Activated naive CD4-positive, alpha-beta T cell treated with anti-CD3 and anti-CD28 coated beads, Interleukin-2, amount 50 U/mL, for 72 hours (primary cell): ENCODE data around the gene OR13C8. TPM values are rescaled to one million over a fixed set of nuclear protein-coding genes. Genes with fewer than 3 reads are reported as not detected.
A peak's percentile ranks its signal among the peaks of the same experiment; 100 is the strongest.
"Not testable (repeated sequence)": the region's sequence is repeated elsewhere in the genome, so short reads cannot be mapped to it uniquely, and the experiment has no call there.

ENCODE experiments used
- ATAC-seq, 2 donors: fragments of 150-1000 bp; cut with Tn5 transposase; 2 replicates each; pipeline ENCODE4 v1.10.0; 2021; ENCODE audit warnings: mild to moderate bottlenecking in 2 of 2, moderate library complexity in 2 of 2
- DNase-seq, 2 donors: peaks; one replicate each; pipeline ENCODE4 v3.0.0; 2021 to 2022; ENCODE audit warnings: low spot score in 2 of 2
- H3K27ac Mint-ChIP-seq, 2 donors: one replicate each; pipeline ENCODE4 v1.8.0; 2022; ENCODE audit warnings: mild to moderate bottlenecking in 2 of 2, mixed read lengths in 2 of 2
- H3K36me3 Mint-ChIP-seq, 2 donors: one replicate each; pipeline ENCODE4 v1.8.0; 2022; ENCODE audit warnings: mixed read lengths in 2 of 2
- H3K9me3 Mint-ChIP-seq, 2 donors: one replicate each; pipeline ENCODE4 v1.8.0; 2022; ENCODE audit warnings: mixed read lengths in 2 of 2
- total RNA-seq, 2 donors: library from RNA; stranded (reverse); gene quantifications; one replicate each; pipeline ENCODE4 v1.2.3, GENCODE V29; 2022

OR13C8 gene
- total RNA-seq, 2 donors from 2014 or later, result not detected

DNA sequence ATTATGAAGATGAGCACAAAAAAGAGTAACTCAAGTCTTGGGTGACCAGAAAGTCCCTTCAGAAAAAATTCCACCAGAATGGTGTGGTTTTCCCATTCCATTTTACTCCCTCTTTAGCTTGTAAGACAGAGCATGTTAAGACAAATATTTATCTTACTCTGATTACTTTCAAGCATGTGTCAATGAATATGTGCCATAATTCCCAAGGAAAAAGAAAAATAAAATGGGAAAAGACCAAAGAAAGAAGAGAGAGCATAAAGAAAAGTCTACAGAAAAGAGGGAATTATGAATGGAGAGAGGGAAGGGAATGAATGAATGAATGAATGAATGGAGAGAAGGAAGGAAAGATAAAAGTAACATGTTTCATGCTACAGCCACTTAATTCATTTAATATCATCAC, 30.3 kb downstream of the OR13C8 start, which contains the start of gene OR13C5:
Gene OR13C5, minus strand, starts transcription at position 101 of the 400 bp plus-strand sequence. Its CDS starts 0 bp downstream, at position 101.
- H3K36me3 Mint-ChIP-seq, H3K9me3 Mint-ChIP-seq, ATAC-seq, DNase-seq, H3K27ac Mint-ChIP-seq: not testable (repeated sequence)

- H3K36me3 Mint-ChIP-seq, result no peaks in the 10 kb centered on the region
- H3K27ac Mint-ChIP-seq, result no peak overlapping the region
- DNase-seq (no peak), ATAC-seq (peak in 1 of 2 donors; percentile 9)
- no peaks in the 10 kb centered on the region for H3K9me3 Mint-ChIP-seq
Observed at GRCh38 chr9:104604801-104605200, 35.8 kb downstream of the OR13C8 start.

GRCh38 chr9:104605527-104605926, 36.6 kb downstream of the OR13C8 start, which contains the start of gene OR13C2:
TSS of gene OR13C2 (minus strand) at chr9:104605627. CDS start at chr9:104605627, 0 bp downstream.
- H3K36me3 Mint-ChIP-seq, ATAC-seq, H3K27ac Mint-ChIP-seq, DNase-seq, H3K9me3 Mint-ChIP-seq: not testable (repeated sequence)

GRCh38 chr9:104606152-104606551, 37.2 kb downstream of the OR13C8 start:
- Mint-ChIP-seq H3K36me3 (no peaks in the 10 kb centered on the region), H3K9me3 (no peaks in the 10 kb centered on the region), H3K27ac (no peak overlapping the region)
- no peak for DNase-seq
- no peak for ATAC-seq

DNA sequence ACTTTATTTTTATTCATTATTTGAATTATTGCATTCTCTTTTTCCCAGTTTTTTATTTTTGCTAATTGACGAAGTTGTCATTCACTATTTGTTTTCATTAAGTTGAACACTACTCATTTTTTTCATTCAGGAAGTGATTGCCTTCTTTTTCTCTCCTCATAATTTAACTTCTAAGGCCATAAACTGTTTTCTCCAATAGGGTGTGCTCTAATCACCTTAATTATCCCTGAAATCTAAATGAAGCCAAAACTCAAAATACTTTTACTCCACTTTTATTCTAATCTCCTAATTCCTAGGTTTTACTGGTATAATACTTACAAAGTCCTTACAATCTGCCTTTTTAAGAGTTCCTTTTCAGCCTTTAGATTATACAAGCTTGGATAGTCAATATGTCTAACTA, 39.4 kb downstream of the OR13C8 start:
- Mint-ChIP-seq H3K36me3 (no peaks in the 10 kb centered on the region), H3K27ac (no peak overlapping the region), H3K9me3 (no peaks in the 10 kb centered on the region)
- ATAC-seq (no peak), DNase-seq (no peak)

- no peaks in the 10 kb centered on the region for H3K9me3 Mint-ChIP-seq
- DNase-seq, result no peak
- no peak for ATAC-seq
- no peaks in the 10 kb centered on the region for H3K36me3 Mint-ChIP-seq
- no peak overlapping the region for H3K27ac Mint-ChIP-seq
Observed at GRCh38 chr9:104611213-104611612, 42.2 kb downstream of the OR13C8 start.

DNA sequence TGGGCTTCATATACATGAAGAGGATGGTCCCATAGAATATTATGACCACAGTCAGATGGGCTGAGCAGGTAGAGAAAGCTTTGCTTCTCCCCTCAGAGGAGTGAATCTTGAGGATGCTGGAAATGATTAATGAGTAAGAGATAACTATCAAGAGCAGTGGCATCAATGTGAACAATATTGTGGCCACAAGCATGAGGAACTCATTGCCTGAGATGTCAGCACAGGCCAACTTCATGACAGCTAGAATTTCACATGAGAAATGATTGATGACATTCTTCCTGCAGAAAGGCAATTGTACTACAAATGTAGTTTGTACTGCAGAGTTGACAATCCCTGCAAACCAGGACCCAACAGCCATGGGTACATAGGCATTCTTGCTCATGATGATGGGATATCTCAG, 48.5 kb downstream of the OR13C8 start:
- no peaks in the 10 kb centered on the region for H3K9me3 Mint-ChIP-seq
- H3K36me3 Mint-ChIP-seq, result no peaks in the 10 kb centered on the region
- ATAC-seq (no peak), DNase-seq (no peak)
- H3K27ac Mint-ChIP-seq, result no peak overlapping the region

DNA sequence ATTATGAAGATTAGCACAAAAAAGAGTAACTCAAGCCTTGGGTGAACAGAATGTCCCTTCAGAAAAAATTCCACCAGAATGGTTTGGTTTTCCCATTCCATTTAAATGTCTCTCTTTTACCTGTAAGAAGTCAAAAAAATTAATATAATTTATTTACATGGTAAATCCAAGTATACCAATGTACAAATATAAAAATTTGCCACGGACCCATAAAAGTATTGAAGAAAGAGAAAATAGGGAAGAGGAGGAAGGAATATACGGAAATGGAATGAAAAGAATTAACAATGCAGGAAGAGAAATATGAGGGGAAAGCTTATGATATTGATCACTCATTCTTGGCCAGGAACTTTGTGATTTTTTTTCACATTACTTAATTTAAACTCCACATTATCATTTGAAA, 49.1 kb downstream of the OR13C8 start, which contains the start of gene OR13C9:
Gene OR13C9, minus strand, starts transcription at position 101 of the 400 bp plus-strand sequence. Its CDS starts 0 bp downstream, at position 101.
- H3K36me3 Mint-ChIP-seq, result no peaks in the 10 kb centered on the region
- no peak for DNase-seq
- no peaks in the 10 kb centered on the region for H3K9me3 Mint-ChIP-seq
- H3K27ac Mint-ChIP-seq, result no peak within 1 kb of the TSS
- no peak for ATAC-seq

Other genes starting within 250 kb of the OR13C8 start
- not detected for gene OR13F1, start 64.9 kb upstream of the OR13C8 start, total RNA-seq
- not detected for gene OR13C4, start 42.0 kb upstream of the OR13C8 start, total RNA-seq
- gene OR13C3, start 32.3 kb upstream of the OR13C8 start, total RNA-seq, result not detected
- not detected for gene OR13C5, start 30.2 kb downstream of the OR13C8 start, total RNA-seq
- not detected for gene OR13C2, start 36.5 kb downstream of the OR13C8 start, total RNA-seq
- gene OR13C9, start 49.0 kb downstream of the OR13C8 start, total RNA-seq, result not detected
- not detected for gene OR13D1, start 125.3 kb downstream of the OR13C8 start, total RNA-seq
- gene NIPSNAP3A, start 178.5 kb downstream of the OR13C8 start, total RNA-seq, result 10 to 100 TPM; 15.2 to 17.4 TPM
- 1 to 10 TPM; 1.5 to 1.7 TPM for gene NIPSNAP3B, start 195.0 kb downstream of the OR13C8 start, total RNA-seq